PFSK-1 (cell line): ENCODE data around the gene USP28.

Experiments used
- FOXP2 ChIP-seq: optimal IDR thresholded peaks from 2 replicates; pipeline ENCODE3; 2011; ENCODE audit warnings: borderline replicate concordance, control low read depth, inconsistent platforms; ENCODE audit not compliant: insufficient read depth; ENCODE audit errors: extremely low read length, extremely low read depth
- POLR2AphosphoS5 ChIP-seq: IDR thresholded peaks from 2 replicates; pipeline ENCODE4 v1.6.1; 2012; ENCODE audit warnings: low read depth, mild to moderate bottlenecking, control low read depth, low read length, moderate library complexity
- REST ChIP-seq, 2 experiments: IDR thresholded peaks; 2 replicates each; pipeline versions ENCODE4 v1.6.1 to v1.8.0; 2011 to 2012; ENCODE audit warnings: low read depth in 2 of 2, low read length in 2 of 2, control low read depth in 1 of 2, inconsistent platforms in 1 of 2, mild to moderate bottlenecking in 1 of 2, moderate library complexity in 1 of 2; ENCODE audit not compliant: insufficient read depth in 1 of 2
- SIN3A ChIP-seq: IDR thresholded peaks from 2 replicates; pipeline ENCODE4 v1.6.1; 2012; ENCODE audit warnings: mild to moderate bottlenecking, low read length, moderate library complexity, borderline replicate concordance; ENCODE audit not compliant: insufficient read depth
- TAF1 ChIP-seq: IDR thresholded peaks from 2 replicates; pipeline ENCODE4 v1.6.1; 2012; ENCODE audit warnings: low read length, control low read depth, borderline replicate concordance; ENCODE audit not compliant: insufficient read depth

Gene USP28

GRCh38 chr11:113835306-113835705 is 40.1 kb downstream of the USP28 start:
- TF ChIP-seq REST (IDR thresholded peaks at IDR 0.05; ENCODE audit: insufficient read depth in 1 of 2, low read depth in 2 of 2, low read length in 2 of 2) = no peak
- no peak for TF ChIP-seq POLR2AphosphoS5
- no peak for TF ChIP-seq TAF1
- TF ChIP-seq SIN3A = no peak
- no peak for TF ChIP-seq FOXP2

DNA sequence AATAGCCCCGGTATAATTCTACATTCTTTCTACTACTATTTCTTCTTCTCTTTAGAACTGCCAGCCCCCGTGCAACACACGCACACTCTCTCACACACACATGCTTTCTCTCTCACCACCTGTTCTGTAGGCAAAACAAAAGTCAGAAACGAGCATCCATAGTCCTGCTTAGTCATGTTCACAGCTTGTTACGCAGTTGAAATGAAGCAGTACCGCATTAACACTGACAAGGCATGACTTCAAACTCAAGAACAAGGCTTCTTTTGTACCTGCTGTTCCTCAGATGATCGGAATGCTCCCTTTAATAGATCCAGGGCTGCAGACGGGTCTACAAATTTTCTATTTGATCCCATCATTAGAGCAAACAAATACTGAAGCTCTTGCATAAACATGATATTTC is 42.2 kb downstream of the USP28 start:
- TF ChIP-seq POLR2AphosphoS5 = no peak
- TF ChIP-seq FOXP2 = no peak
- TF ChIP-seq SIN3A = no peak
- TF ChIP-seq REST (IDR thresholded peaks at IDR 0.05; ENCODE audit: insufficient read depth in 1 of 2, low read depth in 2 of 2, low read length in 2 of 2) = no peak
- TF ChIP-seq TAF1 = no peak

DNA sequence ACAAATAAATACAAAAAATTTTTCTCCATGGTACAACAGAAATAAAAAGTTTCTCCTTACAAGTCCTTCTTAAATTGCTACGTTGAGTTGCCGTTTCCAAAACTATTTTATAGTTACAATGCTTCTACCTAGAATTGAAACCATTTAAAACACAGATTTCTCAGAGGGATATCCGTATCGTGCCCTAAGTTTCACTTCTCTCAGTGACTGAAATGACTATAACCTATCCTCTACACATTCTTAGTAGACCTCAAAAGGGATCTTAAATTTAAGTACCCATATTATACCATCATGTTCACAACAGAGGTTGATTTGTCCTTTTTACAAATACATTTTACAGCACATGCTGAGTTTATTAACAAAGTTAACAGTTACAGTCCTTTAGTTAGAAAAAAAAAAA is 44.1 kb downstream of the USP28 start:
- TF ChIP-seq POLR2AphosphoS5 (no peak), REST (IDR thresholded peaks at IDR 0.05; ENCODE audit: insufficient read depth in 1 of 2, low read depth in 2 of 2, low read length in 2 of 2) (no peak), TAF1 (no peak), FOXP2 (no peak)

GRCh38 chr11:113829751-113830150 is 45.6 kb downstream of the USP28 start:
- no peak for TF ChIP-seq FOXP2
- TF ChIP-seq POLR2AphosphoS5 = no peak
- TF ChIP-seq REST (IDR thresholded peaks at IDR 0.05; ENCODE audit: insufficient read depth in 1 of 2, low read depth in 2 of 2, low read length in 2 of 2) = no peak
- no peak for TF ChIP-seq SIN3A
- no peak for TF ChIP-seq TAF1

- TF ChIP-seq TAF1 = no peak
- TF ChIP-seq POLR2AphosphoS5 = no peak
- TF ChIP-seq REST (IDR thresholded peaks at IDR 0.05; ENCODE audit: insufficient read depth in 1 of 2, low read depth in 2 of 2, low read length in 2 of 2) = no peak
- TF ChIP-seq FOXP2 = no peak
- TF ChIP-seq SIN3A = no peak
These were observed 47.2 kb downstream of the USP28 start for GRCh38 chr11:113828191-113828590.
